ACC112 (cell line): Measurements from ENCODE around the gene GRAMD2A.

Experiments used
- H2AFZ ChIP-seq: fragments of 200-600 bp; sonication (generic); one replicate; pipeline ENCODE4 v1.6.0; 2017; ENCODE audit warnings: antibody characterized with exemption, low read length; ENCODE audit not compliant: unreplicated experiment
- H3K27ac ChIP-seq: fragments of 200-600 bp; sonication (generic); 2 replicates; pipeline ENCODE4 v1.5.1; 2014; ENCODE audit warnings: low read depth, mild to moderate bottlenecking, antibody characterized with exemption, low read length, moderate library complexity
- H3K27me3 ChIP-seq: fragments of 200-600 bp; sonication (generic); 2 replicates; pipeline ENCODE4 v1.6.1; 2014; ENCODE audit warnings: mild to moderate bottlenecking, antibody characterized with exemption, low read length, moderate library complexity, mixed read lengths; ENCODE audit not compliant: insufficient read depth
- H3K36me3 ChIP-seq: fragments of 200-600 bp; sonication (generic); 2 replicates; pipeline ENCODE4 v1.6.1; 2016; ENCODE audit warnings: mild to moderate bottlenecking, antibody characterized with exemption, low read length, moderate library complexity, mixed read lengths; ENCODE audit not compliant: insufficient read depth
- H3K4me1 ChIP-seq: fragments of 200-600 bp; sonication (generic); one replicate; pipeline ENCODE4 v1.6.1; 2016; ENCODE audit warnings: low read length, mixed read lengths; ENCODE audit not compliant: insufficient read depth, unreplicated experiment, control insufficient read depth
- H3K4me3 ChIP-seq: fragments of 200-600 bp; sonication (generic); 2 replicates; pipeline ENCODE4 v1.5.1; 2014; ENCODE audit warnings: mild to moderate bottlenecking, low read depth, low read length
- H3K79me2 ChIP-seq: fragments of 200-600 bp; sonication (generic); one replicate; pipeline ENCODE4 v1.6.0; 2016; ENCODE audit warnings: low read length; ENCODE audit not compliant: control insufficient read depth, unreplicated experiment, insufficient read depth

Gene GRAMD2A

GRCh38 chr15:72113347-72114031 is 84.1 kb downstream of the GRAMD2A start:
- Histone ChIP-seq H2AFZ (no peak overlapping the region), H3K79me2 (peaks cover 61% of the 10 kb centered on the region), H3K27ac (no peak overlapping the region), H3K27me3 (no peaks in the 10 kb centered on the region), H3K36me3 (no peaks in the 10 kb centered on the region), H3K4me1 (peaks cover 14% of the 10 kb centered on the region), H3K4me3 (no peak overlapping the region)

- Histone ChIP-seq H3K27me3 (no peaks in the 10 kb centered on the region), H3K4me3 (no peak overlapping the region), H2AFZ (no peak overlapping the region), H3K4me1 (peaks cover 14% of the 10 kb centered on the region), H3K79me2 (peaks cover 66% of the 10 kb centered on the region), H3K27ac (no peak overlapping the region), H3K36me3 (no peaks in the 10 kb centered on the region)
Measured at GRCh38 chr15:72112805-72113204, 84.8 kb downstream of the GRAMD2A start.

DNA sequence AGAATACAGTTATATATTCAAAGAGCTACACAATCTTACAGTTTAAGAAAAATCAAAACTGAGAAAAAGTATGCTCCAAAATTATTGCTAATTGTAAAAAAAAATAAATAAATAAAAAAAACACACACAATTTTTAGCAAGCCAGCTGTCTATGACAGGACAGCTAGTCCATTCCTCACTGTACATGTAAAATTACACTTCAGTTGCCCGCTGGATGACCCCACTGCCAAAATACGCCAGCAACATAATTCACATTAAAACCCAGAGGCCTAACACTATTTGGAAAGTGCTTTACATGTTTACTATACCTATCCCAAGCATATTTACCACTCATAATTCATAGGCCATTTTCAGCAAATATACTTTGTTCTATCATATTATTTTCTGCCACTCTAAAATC is 85.5 kb downstream of the GRAMD2A start:
- Histone ChIP-seq H3K27me3 (no peaks in the 10 kb centered on the region), H3K36me3 (no peaks in the 10 kb centered on the region), H3K27ac (no peak overlapping the region), H3K4me1 (peaks cover 14% of the 10 kb centered on the region), H2AFZ (no peak overlapping the region), H3K79me2 (peaks cover 67% of the 10 kb centered on the region), H3K4me3 (no peak overlapping the region)

DNA sequence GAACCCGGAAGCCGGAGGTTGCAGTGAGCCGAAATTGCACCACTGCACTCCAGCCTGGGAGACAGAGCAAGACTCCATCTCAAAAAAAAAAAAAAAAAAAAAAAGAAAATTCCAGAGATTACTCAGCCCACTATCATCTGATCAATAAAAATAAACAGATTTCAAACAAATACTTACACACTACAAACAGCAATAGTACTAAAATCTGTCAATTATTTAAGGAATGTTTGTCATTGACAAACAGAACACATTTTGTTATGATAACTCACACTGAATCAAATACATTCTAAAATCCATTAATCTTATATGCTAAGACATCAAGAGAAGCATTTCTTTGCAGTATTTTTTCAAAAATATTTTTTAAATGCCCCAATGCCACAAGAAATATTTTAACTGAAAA is 87.2 kb downstream of the GRAMD2A start:
- Histone ChIP-seq H3K36me3 (no peaks in the 10 kb centered on the region), H3K79me2 (peaks cover 51% of the 10 kb centered on the region), H3K27ac (no peak overlapping the region)

More for the DNA sequence above, 87.2 kb downstream of the GRAMD2A start:
- H2AFZ ChIP-seq, result no peak overlapping the region
- H3K27me3 ChIP-seq, result no peaks in the 10 kb centered on the region
- H3K4me3 ChIP-seq, result no peak overlapping the region
- peaks cover 9% of the 10 kb centered on the region for H3K4me1 ChIP-seq
